Esophagus (tissue), 2 donors: ENCODE measurements around the gene ANKH. TPM values are rescaled to one million over a fixed set of nuclear protein-coding genes. Genes with fewer than 3 reads are reported as not detected.
"Not testable (repeated sequence)": the region's sequence is repeated elsewhere in the genome, so short reads cannot be mapped to it uniquely, and the experiment has no call there.

Source experiments
- H3K27ac ChIP-seq, 2 donors: one replicate each; pipeline ENCODE4 v1.5.1; 2013; ENCODE audit warnings: low read depth in 2 of 2, mild to moderate bottlenecking in 2 of 2, inconsistent platforms in 1 of 2, low read length in 1 of 2, moderate library complexity in 1 of 2
- H3K27me3 ChIP-seq, 2 donors: one replicate each; pipeline ENCODE4 v1.6.1; 2013; ENCODE audit warnings: low read length in 2 of 2, control low read depth in 1 of 2, mild to moderate bottlenecking in 1 of 2; ENCODE audit not compliant: insufficient read depth in 2 of 2, control insufficient read depth in 1 of 2
- H3K36me3 ChIP-seq, 2 donors: one replicate each; pipeline ENCODE4 v1.6.1; 2013; ENCODE audit warnings: low read length in 1 of 2; ENCODE audit not compliant: control insufficient read depth in 2 of 2, insufficient read depth in 2 of 2
- H3K4me1 ChIP-seq, 2 donors: one replicate each; pipeline ENCODE4 v1.6.1; 2013; ENCODE audit warnings: low read length in 1 of 2; ENCODE audit not compliant: control insufficient read depth in 2 of 2, insufficient read depth in 2 of 2
- H3K4me3 ChIP-seq, 2 donors: one replicate each; pipeline ENCODE4 v1.5.1; 2013; ENCODE audit warnings: low read length in 2 of 2, mild to moderate bottlenecking in 2 of 2, low read depth in 1 of 2, moderate library complexity in 1 of 2
- H3K9me3 ChIP-seq, 2 donors: one replicate each; pipeline ENCODE4 v1.6.1; 2013; ENCODE audit warnings: mild to moderate bottlenecking in 2 of 2, low read depth in 1 of 2, low read length in 1 of 2, moderate library complexity in 1 of 2; ENCODE audit not compliant: control insufficient read depth in 2 of 2, insufficient read depth in 1 of 2
- WGBS, 2 donors: extraction: QIAGEN DNeasy Blood & Tissue Kit; methylation state at CpG; one replicate each; pipeline ENCODE4 v1.1.7; 2013; 5-methylcytosine and 5-hydroxymethylcytosine counted together
- polyA plus RNA-seq, 2 donors: library from polyadenylated mRNA; stranded (reverse); fragments of 200-250 nt; gene quantifications; one replicate each; pipeline ENCODE4 v1.2.3, GENCODE V29; 2013
- donor health status: healthy with polysubstance abuse.
- donor health status: Bipolar disorder and iron deficiency.

ANKH gene
- polyA plus RNA-seq, 2 donors = 5.6 to 12.7 TPM

GRCh38 chr5:14837423-14838122 is 34.0 kb downstream of the ANKH start:
- H3K27ac ChIP-seq, H3K27me3 ChIP-seq, H3K4me1 ChIP-seq, H3K4me3 ChIP-seq, H3K9me3 ChIP-seq, H3K36me3 ChIP-seq: not testable (repeated sequence)
- 95 to 98% methylated on average over 5 of the region's 7 CpGs for WGBS, 2 donors

DNA sequence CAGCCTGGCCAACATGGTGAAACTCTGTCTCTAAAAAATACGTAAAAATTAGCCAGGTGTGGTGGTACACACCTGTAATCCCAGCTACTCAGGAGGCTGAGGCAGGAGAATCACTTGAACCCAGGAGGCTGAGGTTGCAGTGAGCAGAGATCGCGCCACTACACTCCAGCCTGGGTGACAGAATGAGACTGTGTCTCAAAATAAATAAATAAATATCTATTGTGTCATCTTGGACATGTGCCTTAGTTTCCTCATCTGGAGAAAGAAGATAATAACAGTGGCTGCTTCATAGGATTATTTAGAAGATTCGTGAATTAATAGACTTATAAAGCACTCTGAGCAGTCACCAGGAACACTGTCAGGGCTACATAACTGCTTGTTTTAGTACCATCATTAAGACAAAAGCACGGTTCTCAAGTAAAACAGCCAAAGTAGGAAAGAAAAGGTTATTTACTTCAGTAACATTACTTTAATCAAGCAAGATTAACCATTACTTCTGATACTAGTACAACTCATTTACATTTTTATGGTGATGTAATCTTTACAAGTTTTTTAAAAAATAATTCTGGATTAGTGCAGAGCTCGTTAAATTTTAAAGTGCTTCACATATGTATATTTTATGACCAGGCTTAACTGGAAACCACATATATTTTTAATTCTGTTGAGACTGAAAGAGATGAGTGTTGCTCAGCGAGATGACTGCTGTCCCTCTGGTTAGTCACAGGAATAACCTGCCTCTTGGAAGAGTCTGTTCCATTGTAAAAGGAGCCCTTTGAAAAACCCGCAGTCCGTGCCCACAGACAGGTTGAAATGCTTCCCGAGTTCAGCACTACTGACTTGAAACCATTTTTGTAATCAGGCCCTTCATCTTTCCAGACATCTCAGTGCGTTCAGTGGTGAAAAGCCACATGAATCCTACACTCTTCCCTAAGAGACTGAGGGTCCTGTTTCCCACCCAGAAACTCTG is 36.7 kb downstream of the ANKH start:
- WGBS, 2 donors = 90 to 93% methylated on average over 11 of the region's 11 CpGs
- H3K27me3 ChIP-seq = no peaks in the 10 kb centered on the region

DNA sequence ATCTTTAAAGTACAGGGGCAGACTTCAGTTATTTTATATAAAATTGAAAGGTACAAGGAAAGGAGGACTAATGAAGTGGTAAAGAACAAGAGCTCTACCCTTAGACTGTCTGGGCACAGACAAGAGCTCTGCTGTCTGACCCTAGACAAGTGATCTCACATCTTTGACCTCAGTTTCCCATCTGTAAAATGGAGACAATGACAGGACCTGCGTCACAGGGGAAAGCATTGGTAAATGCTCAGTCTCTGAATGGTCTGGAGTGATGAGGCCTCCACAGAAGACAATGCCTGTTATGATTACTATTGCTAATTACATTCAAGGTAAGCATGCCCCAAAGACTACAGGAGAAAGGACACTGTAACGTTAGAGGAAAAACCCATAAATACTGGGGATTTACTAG is 37.5 kb downstream of the ANKH start:
- WGBS, 2 donors = 91 to 95% methylated on average over 2 of the region's 2 CpGs
- Histone ChIP-seq H3K4me1 (no peaks in the 10 kb centered on the region), H3K4me3 (no peak overlapping the region), H3K9me3 (no peaks in the 10 kb centered on the region), H3K27ac (no peak overlapping the region), H3K27me3 (no peaks in the 10 kb centered on the region), H3K36me3 (no peaks in the 10 kb centered on the region)

More for the DNA sequence above, 36.7 kb downstream of the ANKH start:
- Histone ChIP-seq H3K27ac (no peak overlapping the region), H3K4me1 (no peaks in the 10 kb centered on the region), H3K4me3 (no peak overlapping the region), H3K9me3 (no peaks in the 10 kb centered on the region), H3K36me3 (no peaks in the 10 kb centered on the region)

DNA sequence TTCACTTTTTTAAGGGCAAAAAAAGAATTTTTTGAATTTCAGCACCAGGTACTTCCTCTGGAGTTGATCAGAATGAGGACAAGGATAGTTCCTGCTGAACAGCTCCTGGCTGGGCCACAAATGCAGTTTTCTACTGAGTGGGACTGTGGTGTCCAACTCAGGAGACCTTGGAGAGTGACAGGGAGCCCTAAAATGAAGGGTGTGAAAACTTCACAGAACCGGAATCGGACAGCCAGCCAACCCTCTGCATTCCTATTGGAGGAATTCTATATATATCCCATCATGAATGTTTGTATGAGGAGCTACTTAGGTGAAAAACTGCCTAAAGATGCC is 40.6 kb downstream of the ANKH start:
- Histone ChIP-seq H3K4me1 (peaks cover 0 to 3% of the 10 kb centered on the region in 2 donors), H3K27ac (no peak overlapping the region)
- 94 to 96% methylated on average over 2 of the region's 2 CpGs for WGBS, 2 donors

GRCh38 chr5:14830210-14831005 is 41.2 kb downstream of the ANKH start:
- Histone ChIP-seq H3K27me3 (no peaks in the 10 kb centered on the region), H3K27ac (no peak overlapping the region), H3K9me3 (no peaks in the 10 kb centered on the region), H3K4me1 (peaks cover 0 to 3% of the 10 kb centered on the region in 2 donors), H3K36me3 (no peaks in the 10 kb centered on the region), H3K4me3 (no peak overlapping the region)
- WGBS, 2 donors = 87 to 90% methylated on average over 12 of the region's 12 CpGs

More for the DNA sequence above, 40.6 kb downstream of the ANKH start:
- Histone ChIP-seq H3K36me3 (no peaks in the 10 kb centered on the region), H3K4me3 (no peak overlapping the region), H3K9me3 (no peaks in the 10 kb centered on the region), H3K27me3 (no peaks in the 10 kb centered on the region)

DNA sequence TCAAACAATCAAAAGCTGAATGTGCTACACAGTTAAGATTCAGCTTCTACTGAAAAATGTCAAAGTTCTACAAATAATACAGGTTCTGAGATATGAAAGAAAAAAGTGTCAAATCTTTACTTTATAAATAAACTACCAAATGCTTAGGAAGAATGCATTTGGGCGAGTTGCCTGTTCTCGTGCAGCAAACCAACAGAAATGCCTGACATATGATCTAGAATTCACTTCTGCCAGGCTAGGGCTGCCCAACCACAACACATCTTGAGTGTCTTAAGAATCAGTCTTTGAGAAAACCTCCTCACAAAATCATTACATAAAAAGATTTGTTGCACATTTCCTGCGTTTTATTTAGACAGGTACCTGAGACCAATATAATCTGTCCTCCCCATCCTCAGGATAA is 42.2 kb downstream of the ANKH start:
- Histone ChIP-seq H3K36me3 (no peaks in the 10 kb centered on the region), H3K27me3 (no peaks in the 10 kb centered on the region), H3K27ac (no peak overlapping the region), H3K4me1 (peaks cover 0 to 3% of the 10 kb centered on the region in 2 donors), H3K4me3 (no peak overlapping the region), H3K9me3 (no peaks in the 10 kb centered on the region)
- WGBS, 2 donors = 72 to 79% methylated on average over 3 of the region's 3 CpGs

GRCh38 chr5:14826714-14827113 is 44.9 kb downstream of the ANKH start:
- Histone ChIP-seq H3K9me3 (no peaks in the 10 kb centered on the region), H3K36me3 (no peaks in the 10 kb centered on the region), H3K4me3 (no peak overlapping the region), H3K27me3 (no peaks in the 10 kb centered on the region), H3K27ac (no peak overlapping the region), H3K4me1 (peaks cover 0 to 3% of the 10 kb centered on the region in 2 donors)
- 87 to 94% methylated on average over 4 of the region's 4 CpGs for WGBS, 2 donors

GRCh38 chr5:14825977-14826376 is 45.6 kb downstream of the ANKH start:
- Histone ChIP-seq H3K27ac (no peak overlapping the region), H3K4me1 (peaks cover 0 to 3% of the 10 kb centered on the region in 2 donors), H3K9me3 (no peaks in the 10 kb centered on the region), H3K27me3 (no peaks in the 10 kb centered on the region), H3K36me3 (no peaks in the 10 kb centered on the region), H3K4me3 (no peak overlapping the region)
- WGBS, 2 donors = 85 to 94% methylated on average over 2 of the region's 2 CpGs

DNA sequence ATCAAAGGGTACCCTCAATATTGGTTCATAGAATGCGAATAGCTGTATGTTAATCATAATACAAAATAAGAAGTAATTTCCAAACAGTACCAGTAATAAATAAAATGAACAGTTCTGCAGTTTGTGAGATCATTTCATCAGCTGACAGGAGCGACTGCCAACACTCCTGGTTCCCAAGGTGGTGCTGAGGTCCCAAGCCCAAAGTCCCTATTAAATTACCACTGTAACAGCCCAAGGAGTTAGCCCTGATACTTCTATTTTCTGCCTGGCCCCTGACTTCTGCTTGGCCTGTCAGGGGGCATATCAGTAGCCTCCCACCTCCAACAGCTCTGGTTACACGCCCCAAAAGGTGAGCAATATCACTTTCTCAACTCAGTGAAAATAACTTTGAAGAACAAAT is 47.1 kb downstream of the ANKH start:
- H3K4me3 ChIP-seq = no peak overlapping the region
- no peak overlapping the region for H3K27ac ChIP-seq
- no peaks in the 10 kb centered on the region for H3K9me3 ChIP-seq
- peaks cover 0 to 5% of the 10 kb centered on the region in 2 donors for H3K4me1 ChIP-seq
- no peaks in the 10 kb centered on the region for H3K27me3 ChIP-seq
- WGBS, 2 donors = 77 to 79% methylated on average over 3 of the region's 3 CpGs
- no peaks in the 10 kb centered on the region for H3K36me3 ChIP-seq
